Measurements from ENCODE around the gene RNPEP. TPM values are rescaled to one million over a fixed set of nuclear protein-coding genes. Genes with fewer than 3 reads are reported as not detected.

The RNPEP gene
- total RNA-seq, 1 experiment from 2014 or later, result 57.4 TPM

DNA sequence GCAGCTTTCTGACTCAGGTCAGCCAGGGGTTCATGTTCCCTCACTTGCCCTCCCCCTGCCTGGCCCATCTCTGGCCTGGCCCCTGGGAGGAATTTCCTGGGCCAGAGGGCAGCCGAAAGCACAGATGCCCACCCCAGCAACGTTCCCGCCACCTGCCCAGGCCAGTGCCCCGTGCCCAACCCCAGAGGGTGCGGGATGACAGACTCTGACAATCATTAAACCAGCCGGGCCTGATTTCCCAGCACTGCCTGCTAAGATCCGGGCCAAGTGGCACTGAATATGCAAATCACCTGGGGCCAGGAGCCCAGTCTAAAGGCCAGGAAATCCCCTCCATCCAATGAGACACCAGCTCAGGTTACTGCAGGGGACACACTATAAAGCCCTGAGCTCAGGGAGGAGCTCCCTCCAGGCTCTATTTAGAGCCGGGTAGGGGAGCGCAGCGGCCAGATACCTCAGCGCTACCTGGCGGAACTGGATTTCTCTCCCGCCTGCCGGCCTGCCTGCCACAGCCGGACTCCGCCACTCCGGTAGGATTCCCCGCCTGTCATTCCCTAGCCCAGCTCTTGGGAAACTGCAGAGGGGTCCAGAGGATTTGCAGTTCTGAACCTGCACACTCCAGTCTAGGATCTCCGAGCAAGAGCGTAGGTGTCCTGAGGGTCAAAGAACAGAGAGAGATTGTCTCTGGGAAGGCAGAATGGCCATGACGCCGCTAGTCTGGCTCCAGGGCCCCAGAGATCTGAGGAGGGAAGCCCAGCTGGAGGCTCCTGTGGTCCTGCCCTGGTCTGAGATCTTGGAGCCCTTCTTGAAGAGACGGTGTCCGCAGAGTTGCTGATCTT lies 27.9 kb downstream of the RNPEP start, which contains the start of gene ELF3 (continued):
- TF ChIP-seq, protein P1, sequence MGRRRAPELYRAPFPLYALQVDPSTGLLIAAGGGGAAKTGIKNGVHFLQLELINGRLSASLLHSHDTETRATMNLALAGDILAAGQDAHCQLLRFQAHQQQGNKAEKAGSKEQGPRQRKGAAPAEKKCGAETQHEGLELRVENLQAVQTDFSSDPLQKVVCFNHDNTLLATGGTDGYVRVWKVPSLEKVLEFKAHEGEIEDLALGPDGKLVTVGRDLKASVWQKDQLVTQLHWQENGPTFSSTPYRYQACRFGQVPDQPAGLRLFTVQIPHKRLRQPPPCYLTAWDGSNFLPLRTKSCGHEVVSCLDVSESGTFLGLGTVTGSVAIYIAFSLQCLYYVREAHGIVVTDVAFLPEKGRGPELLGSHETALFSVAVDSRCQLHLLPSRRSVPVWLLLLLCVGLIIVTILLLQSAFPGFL (CRISPR knock-in tag; IDR thresholded peaks at IDR 0.05; ENCODE audit: borderline replicate concordance), result no peak
- TF ChIP-seq FOXP1 (CRISPR knock-in tag; IDR thresholded peaks at IDR 0.05; ENCODE audit: borderline replicate concordance) (peak; percentile 63; the same call in 1 of the 2 replicates), ETV6 (CRISPR knock-in tag; IDR thresholded peaks at IDR 0.05) (peak; percentile 38; the same call in 1 of the 2 replicates), SP1 (CRISPR knock-in tag; conservative IDR thresholded peaks at IDR 0.05) (0 out of 2 replicates have a peak, but pooled peaks have one; percentile 48), ZNF232 (CRISPR knock-in tag; IDR thresholded peaks at IDR 0.05) (no peak), JUN (CRISPR knock-in tag; IDR thresholded peaks at IDR 0.05) (no peak), NFE2L1 (CRISPR knock-in tag; IDR thresholded peaks at IDR 0.05) (no peak), ATF1 (CRISPR knock-in tag; IDR thresholded peaks at IDR 0.05) (no peak), RELA (CRISPR knock-in tag; IDR thresholded peaks at IDR 0.05; ENCODE audit: borderline replicate concordance) (no peak; the same call in 1 of the 2 replicates), RORB (CRISPR knock-in tag; IDR thresholded peaks at IDR 0.05) (no peak), GABPB1 (CRISPR knock-in tag; IDR thresholded peaks at IDR 0.05) (peak; percentile 54)
- TF ChIP-seq, protein P2, sequence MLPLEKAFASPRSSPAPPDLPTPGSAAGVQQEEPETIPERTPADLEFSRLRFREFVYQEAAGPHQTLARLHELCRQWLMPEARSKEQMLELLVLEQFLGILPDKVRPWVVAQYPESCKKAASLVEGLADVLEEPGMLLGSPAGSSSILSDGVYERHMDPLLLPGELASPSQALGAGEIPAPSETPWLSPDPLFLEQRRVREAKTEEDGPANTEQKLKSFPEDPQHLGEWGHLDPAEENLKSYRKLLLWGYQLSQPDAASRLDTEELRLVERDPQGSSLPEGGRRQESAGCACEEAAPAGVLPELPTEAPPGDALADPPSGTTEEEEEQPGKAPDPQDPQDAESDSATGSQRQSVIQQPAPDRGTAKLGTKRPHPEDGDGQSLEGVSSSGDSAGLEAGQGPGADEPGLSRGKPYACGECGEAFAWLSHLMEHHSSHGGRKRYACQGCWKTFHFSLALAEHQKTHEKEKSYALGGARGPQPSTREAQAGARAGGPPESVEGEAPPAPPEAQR (CRISPR knock-in tag; IDR thresholded peaks at IDR 0.05), result no peak
- TF ChIP-seq, protein P3, sequence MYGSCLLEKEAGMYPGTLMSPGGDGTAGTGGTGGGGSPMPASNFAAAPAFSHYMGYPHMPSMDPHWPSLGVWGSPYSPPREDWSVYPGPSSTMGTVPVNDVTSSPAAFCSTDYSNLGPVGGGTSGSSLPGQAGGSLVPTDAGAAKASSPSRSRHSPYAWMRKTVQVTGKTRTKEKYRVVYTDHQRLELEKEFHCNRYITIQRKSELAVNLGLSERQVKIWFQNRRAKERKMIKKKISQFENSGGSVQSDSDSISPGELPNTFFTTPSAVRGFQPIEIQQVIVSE (CRISPR knock-in tag; IDR thresholded peaks at IDR 0.05; ENCODE audit: borderline replicate concordance), result no peak
- TF ChIP-seq, protein P4, sequence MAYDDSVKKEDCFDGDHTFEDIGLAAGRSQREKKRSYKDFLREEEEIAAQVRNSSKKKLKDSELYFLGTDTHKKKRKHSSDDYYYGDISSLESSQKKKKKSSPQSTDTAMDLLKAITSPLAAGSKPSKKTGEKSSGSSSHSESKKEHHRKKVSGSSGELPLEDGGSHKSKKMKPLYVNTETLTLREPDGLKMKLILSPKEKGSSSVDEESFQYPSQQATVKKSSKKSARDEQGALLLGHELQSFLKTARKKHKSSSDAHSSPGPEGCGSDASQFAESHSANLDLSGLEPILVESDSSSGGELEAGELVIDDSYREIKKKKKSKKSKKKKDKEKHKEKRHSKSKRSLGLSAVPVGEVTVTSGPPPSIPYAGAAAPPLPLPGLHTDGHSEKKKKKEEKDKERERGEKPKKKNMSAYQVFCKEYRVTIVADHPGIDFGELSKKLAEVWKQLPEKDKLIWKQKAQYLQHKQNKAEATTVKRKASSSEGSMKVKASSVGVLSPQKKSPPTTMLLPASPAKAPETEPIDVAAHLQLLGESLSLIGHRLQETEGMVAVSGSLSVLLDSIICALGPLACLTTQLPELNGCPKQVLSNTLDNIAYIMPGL (CRISPR knock-in tag; IDR thresholded peaks at IDR 0.05), result no peak
- TF ChIP-seq, protein P5, sequence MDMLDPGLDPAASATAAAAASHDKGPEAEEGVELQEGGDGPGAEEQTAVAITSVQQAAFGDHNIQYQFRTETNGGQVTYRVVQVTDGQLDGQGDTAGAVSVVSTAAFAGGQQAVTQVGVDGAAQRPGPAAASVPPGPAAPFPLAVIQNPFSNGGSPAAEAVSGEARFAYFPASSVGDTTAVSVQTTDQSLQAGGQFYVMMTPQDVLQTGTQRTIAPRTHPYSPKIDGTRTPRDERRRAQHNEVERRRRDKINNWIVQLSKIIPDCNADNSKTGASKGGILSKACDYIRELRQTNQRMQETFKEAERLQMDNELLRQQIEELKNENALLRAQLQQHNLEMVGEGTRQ (CRISPR knock-in tag; IDR thresholded peaks at IDR 0.05), result no peak; the same call in 1 of the 2 replicates

DNA sequence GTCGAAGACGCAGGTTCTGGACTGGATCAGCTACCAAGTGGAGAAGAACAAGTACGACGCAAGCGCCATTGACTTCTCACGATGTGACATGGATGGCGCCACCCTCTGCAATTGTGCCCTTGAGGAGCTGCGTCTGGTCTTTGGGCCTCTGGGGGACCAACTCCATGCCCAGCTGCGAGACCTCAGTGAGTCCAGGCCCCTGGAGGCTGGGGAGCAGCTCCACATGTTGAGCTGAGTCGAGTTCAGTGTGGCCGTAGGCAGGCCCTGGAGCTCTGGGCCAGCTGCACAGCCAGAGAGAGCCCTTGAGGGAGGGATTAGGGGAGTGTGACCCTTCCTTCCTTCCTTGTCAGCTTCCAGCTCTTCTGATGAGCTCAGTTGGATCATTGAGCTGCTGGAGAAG lies 29.5 kb downstream of the RNPEP start:
- Mint-ChIP-seq H3K27me3 (ENCODE audit: low read depth) (no peaks in the 10 kb centered on the region), H3K9me3 (no peaks in the 10 kb centered on the region), H3K36me3 (peaks cover 11% of the 10 kb centered on the region), H3K27ac (no peak overlapping the region), H3K4me1 (peaks cover 42% of the 10 kb centered on the region), H3K4me3 (no peak overlapping the region)
- ChIA-PET CTCF (interaction anchor here (1.5 to 9.3 kb wide), 5 partner anchors 12 to 143 kb away, joined by 4 to 149 read pairs (median 12); partner anchors contain the start of gene GPR37L1), POLR2A (no interaction called here)
- DNase-seq (ENCODE audit: low spot score) (no peak), ATAC-seq (no peak)
- TF ChIP-seq, protein P6, sequence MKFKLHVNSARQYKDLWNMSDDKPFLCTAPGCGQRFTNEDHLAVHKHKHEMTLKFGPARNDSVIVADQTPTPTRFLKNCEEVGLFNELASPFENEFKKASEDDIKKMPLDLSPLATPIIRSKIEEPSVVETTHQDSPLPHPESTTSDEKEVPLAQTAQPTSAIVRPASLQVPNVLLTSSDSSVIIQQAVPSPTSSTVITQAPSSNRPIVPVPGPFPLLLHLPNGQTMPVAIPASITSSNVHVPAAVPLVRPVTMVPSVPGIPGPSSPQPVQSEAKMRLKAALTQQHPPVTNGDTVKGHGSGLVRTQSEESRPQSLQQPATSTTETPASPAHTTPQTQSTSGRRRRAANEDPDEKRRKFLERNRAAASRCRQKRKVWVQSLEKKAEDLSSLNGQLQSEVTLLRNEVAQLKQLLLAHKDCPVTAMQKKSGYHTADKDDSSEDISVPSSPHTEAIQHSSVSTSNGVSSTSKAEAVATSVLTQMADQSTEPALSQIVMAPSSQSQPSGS (CRISPR knock-in tag; IDR thresholded peaks at IDR 0.05; ENCODE audit: borderline replicate concordance, low read depth), result no peak
- no peak for TF ChIP-seq NR2C2 (CRISPR knock-in tag; IDR thresholded peaks at IDR 0.05)
- no peak for TF ChIP-seq ZNF396 (CRISPR knock-in tag; IDR thresholded peaks at IDR 0.05; ENCODE audit: borderline replicate concordance)
- TF ChIP-seq, protein P7, sequence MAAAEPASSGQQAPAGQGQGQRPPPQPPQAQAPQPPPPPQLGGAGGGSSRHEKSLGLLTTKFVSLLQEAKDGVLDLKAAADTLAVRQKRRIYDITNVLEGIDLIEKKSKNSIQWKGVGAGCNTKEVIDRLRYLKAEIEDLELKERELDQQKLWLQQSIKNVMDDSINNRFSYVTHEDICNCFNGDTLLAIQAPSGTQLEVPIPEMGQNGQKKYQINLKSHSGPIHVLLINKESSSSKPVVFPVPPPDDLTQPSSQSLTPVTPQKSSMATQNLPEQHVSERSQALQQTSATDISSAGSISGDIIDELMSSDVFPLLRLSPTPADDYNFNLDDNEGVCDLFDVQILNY (CRISPR knock-in tag; IDR thresholded peaks at IDR 0.05), result no peak
- TF ChIP-seq, protein P8, sequence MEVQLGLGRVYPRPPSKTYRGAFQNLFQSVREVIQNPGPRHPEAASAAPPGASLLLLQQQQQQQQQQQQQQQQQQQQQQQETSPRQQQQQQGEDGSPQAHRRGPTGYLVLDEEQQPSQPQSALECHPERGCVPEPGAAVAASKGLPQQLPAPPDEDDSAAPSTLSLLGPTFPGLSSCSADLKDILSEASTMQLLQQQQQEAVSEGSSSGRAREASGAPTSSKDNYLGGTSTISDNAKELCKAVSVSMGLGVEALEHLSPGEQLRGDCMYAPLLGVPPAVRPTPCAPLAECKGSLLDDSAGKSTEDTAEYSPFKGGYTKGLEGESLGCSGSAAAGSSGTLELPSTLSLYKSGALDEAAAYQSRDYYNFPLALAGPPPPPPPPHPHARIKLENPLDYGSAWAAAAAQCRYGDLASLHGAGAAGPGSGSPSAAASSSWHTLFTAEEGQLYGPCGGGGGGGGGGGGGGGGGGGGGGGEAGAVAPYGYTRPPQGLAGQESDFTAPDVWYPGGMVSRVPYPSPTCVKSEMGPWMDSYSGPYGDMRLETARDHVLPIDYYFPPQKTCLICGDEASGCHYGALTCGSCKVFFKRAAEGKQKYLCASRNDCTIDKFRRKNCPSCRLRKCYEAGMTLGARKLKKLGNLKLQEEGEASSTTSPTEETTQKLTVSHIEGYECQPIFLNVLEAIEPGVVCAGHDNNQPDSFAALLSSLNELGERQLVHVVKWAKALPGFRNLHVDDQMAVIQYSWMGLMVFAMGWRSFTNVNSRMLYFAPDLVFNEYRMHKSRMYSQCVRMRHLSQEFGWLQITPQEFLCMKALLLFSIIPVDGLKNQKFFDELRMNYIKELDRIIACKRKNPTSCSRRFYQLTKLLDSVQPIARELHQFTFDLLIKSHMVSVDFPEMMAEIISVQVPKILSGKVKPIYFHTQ (CRISPR knock-in tag; IDR thresholded peaks at IDR 0.05), result no peak
- TF ChIP-seq ZNF219 (CRISPR knock-in tag; IDR thresholded peaks at IDR 0.05; ENCODE audit: borderline replicate concordance), result no peak

Measured in WTC11 (cell line).